H9 (cell line): ENCODE data around the gene NUCB2. TPM values are rescaled to one million over a fixed set of nuclear protein-coding genes. Genes with fewer than 3 reads are reported as not detected.
A peak's percentile ranks its signal among the peaks of the same experiment; 100 is the strongest.

Experiments used
- DNase-seq: peaks from one replicate; pipeline ENCODE4 v3.0.0-alpha.2; 2017
- H2AFZ ChIP-seq: one replicate; pipeline ENCODE4 v1.6.1; 2013; ENCODE audit warnings: mild to moderate bottlenecking, low read length, control low read depth, moderate library complexity
- H2AK5ac ChIP-seq: 2 replicates; pipeline ENCODE4 v1.6.1; 2013; ENCODE audit warnings: low read length, control low read depth, mixed read lengths; ENCODE audit not compliant: insufficient read length
- H2BK120ac ChIP-seq: one replicate; pipeline ENCODE4 v1.6.1; 2013; ENCODE audit warnings: low read depth, mild to moderate bottlenecking, low read length, control low read depth, inconsistent platforms; ENCODE audit not compliant: poor library complexity, severe bottlenecking
- H2BK12ac ChIP-seq: 2 replicates; pipeline ENCODE4 v1.6.1; 2013; ENCODE audit warnings: low read length, control low read depth, mixed read lengths, low read depth; ENCODE audit not compliant: insufficient read length
- H2BK15ac ChIP-seq: 2 replicates; pipeline ENCODE4 v1.6.1; 2013; ENCODE audit warnings: low read depth, low read length, control low read depth
- H2BK20ac ChIP-seq: one replicate; pipeline ENCODE4 v1.6.1; 2013; ENCODE audit warnings: low read depth, mild to moderate bottlenecking, low read length, control low read depth, inconsistent platforms; ENCODE audit not compliant: poor library complexity, severe bottlenecking
- H2BK5ac ChIP-seq: 2 replicates; pipeline ENCODE4 v1.6.1; 2013; ENCODE audit warnings: low read length, control low read depth, mixed read lengths; ENCODE audit not compliant: insufficient read length
- H3K14ac ChIP-seq: 2 replicates; pipeline ENCODE4 v1.6.1; 2013; ENCODE audit warnings: low read length, control low read depth; ENCODE audit not compliant: insufficient read depth
- H3K18ac ChIP-seq: 2 replicates; pipeline ENCODE4 v1.6.1; 2013; ENCODE audit warnings: low read depth, mild to moderate bottlenecking, mixed read lengths, low read length, control low read depth; ENCODE audit not compliant: insufficient read length
- H3K23ac ChIP-seq: 2 replicates; pipeline ENCODE4 v1.6.1; 2013; ENCODE audit warnings: low read length, control low read depth, mixed read lengths, low read depth; ENCODE audit not compliant: insufficient read length
- H3K23me2 ChIP-seq: 2 replicates; pipeline ENCODE4 v1.6.1; 2013; ENCODE audit warnings: low read depth, mild to moderate bottlenecking, mixed read lengths, low read length, control low read depth; ENCODE audit not compliant: insufficient read length, poor library complexity, severe bottlenecking
- H3K27ac ChIP-seq: 2 replicates; pipeline ENCODE4 v1.5.1; 2013; ENCODE audit warnings: low read length, control low read depth, mixed read lengths, low read depth; ENCODE audit not compliant: insufficient read length
- H3K27me3 ChIP-seq: 2 replicates; pipeline ENCODE4 v1.6.1; 2013; ENCODE audit warnings: low read length, control low read depth, inconsistent platforms; ENCODE audit not compliant: insufficient read depth
- H3K4ac ChIP-seq: 2 replicates; pipeline ENCODE4 v1.6.1; 2013; ENCODE audit warnings: low read depth, mild to moderate bottlenecking, control low read depth, inconsistent platforms, low read length, moderate library complexity
- H3K4me1 ChIP-seq: 2 replicates; pipeline ENCODE4 v1.6.1; 2013; ENCODE audit warnings: low read length, control low read depth, inconsistent platforms; ENCODE audit not compliant: insufficient read depth
- H3K4me2 ChIP-seq: 2 replicates; pipeline ENCODE4 v1.6.1; 2013; ENCODE audit warnings: low read length, control low read depth, mixed read lengths; ENCODE audit not compliant: insufficient read length, insufficient read depth
- H3K56ac ChIP-seq: 2 replicates; pipeline ENCODE4 v1.6.1; 2013; ENCODE audit warnings: low read depth, mild to moderate bottlenecking, mixed read lengths, low read length, control low read depth; ENCODE audit not compliant: insufficient read length
- H3K79me1 ChIP-seq: 2 replicates; pipeline ENCODE4 v1.6.1; 2013; ENCODE audit warnings: low read depth, mild to moderate bottlenecking, moderate library complexity, low read length, control low read depth, inconsistent platforms; ENCODE audit not compliant: insufficient read depth, poor library complexity, severe bottlenecking
- H3K79me2 ChIP-seq: 2 replicates; pipeline ENCODE4 v1.6.1; 2013; ENCODE audit warnings: low read length, control low read depth, inconsistent platforms; ENCODE audit not compliant: insufficient read depth
- H3K9ac ChIP-seq: 2 replicates; pipeline ENCODE4 v1.6.1; 2013; ENCODE audit warnings: low read length, control low read depth, mixed read lengths; ENCODE audit not compliant: insufficient read length; ENCODE audit errors: extremely low read depth
- H3K9me3 ChIP-seq: one replicate; pipeline ENCODE4 v1.6.1; 2013; ENCODE audit warnings: low read depth, low read length, inconsistent platforms; ENCODE audit not compliant: control insufficient read depth
- H3T11ph ChIP-seq: one replicate; pipeline ENCODE4 v1.6.1; 2013; ENCODE audit warnings: mild to moderate bottlenecking, low read length, control low read depth, inconsistent platforms
- H4K20me1 ChIP-seq: one replicate; pipeline ENCODE4 v1.6.1; 2013; ENCODE audit not compliant: control insufficient read depth, insufficient read length, insufficient read depth
- H4K5ac ChIP-seq: 2 replicates; pipeline ENCODE4 v1.6.1; 2013; ENCODE audit warnings: low read depth, mild to moderate bottlenecking, mixed read lengths, low read length, control low read depth; ENCODE audit not compliant: insufficient read length
- H4K8ac ChIP-seq: replicated peaks from 2 replicates; pipeline ENCODE4 v1.6.1; 2013; ENCODE audit warnings: low read length, control low read depth, mixed read lengths, low read depth; ENCODE audit not compliant: insufficient read length
- H4K91ac ChIP-seq: 2 replicates; pipeline ENCODE4 v1.6.1; 2013; ENCODE audit warnings: low read depth, mild to moderate bottlenecking, moderate library complexity, mixed read lengths, low read length, control low read depth; ENCODE audit not compliant: insufficient read length
- H3K27ac Mint-ChIP-seq, 3 experiments: 2 replicates in 2 of 3; 3 replicates in 1 of 3; pipeline ENCODE4 v1.8.0; 2020 to 2021; ENCODE audit warnings: mixed read lengths in 3 of 3, mild to moderate bottlenecking in 1 of 3, moderate library complexity in 1 of 3
- H3K27me3 Mint-ChIP-seq: 2 replicates; pipeline ENCODE4 v1.8.0; 2021; ENCODE audit warnings: low read depth, mild to moderate bottlenecking, moderate library complexity, mixed read lengths
- H3K36me3 Mint-ChIP-seq, 3 experiments: 2 replicates in 2 of 3; 3 replicates in 1 of 3; pipeline ENCODE4 v1.8.0; 2020 to 2021; ENCODE audit warnings: low read depth in 3 of 3, mixed read lengths in 3 of 3; ENCODE audit not compliant: insufficient read depth in 1 of 3
- H3K4me1 Mint-ChIP-seq, 2 experiments: 2 replicates each; pipeline ENCODE4 v1.8.0; 2020; ENCODE audit warnings: mixed read lengths in 2 of 2
- H3K4me3 Mint-ChIP-seq, 2 experiments: 2 replicates in 1 of 2; 3 replicates in 1 of 2; pipeline ENCODE4 v1.8.0; 2020 to 2021; ENCODE audit warnings: mild to moderate bottlenecking in 2 of 2, mixed read lengths in 2 of 2, moderate library complexity in 1 of 2
- H3K9me3 Mint-ChIP-seq, 2 experiments: 2 replicates in 1 of 2; 3 replicates in 1 of 2; pipeline ENCODE4 v1.8.0; 2020; ENCODE audit warnings: mild to moderate bottlenecking in 2 of 2, mixed read lengths in 2 of 2, moderate library complexity in 1 of 2
- WGBS: extraction: QIAGEN DNeasy Blood & Tissue Kit; methylation state at CpG from one replicate; pipeline ENCODE4 v1.1.7; 2013; ENCODE audit warnings: missing lambda C conversion rate, low lambda C conversion rate, mixed read lengths; ENCODE audit not compliant: insufficient read length; ENCODE audit errors: extremely low coverage; 5-methylcytosine and 5-hydroxymethylcytosine counted together
- total RNA-seq: library from RNA; stranded (reverse); gene quantifications from 2 replicates; pipeline ENCODE4 v1.2.1, GENCODE V29; 2021
- TF ChIP-seq, protein P1 (sequence below): fragments of 200-600 bp; sonication (generic); conservative IDR thresholded peaks from 3 replicates; pipeline ENCODE4 v1.8.0; 2021; ENCODE audit warnings: antibody characterized with exemption, mild to moderate bottlenecking

The NUCB2 gene
- total RNA-seq, 1 experiment from 2014 or later, result 29.1 TPM

DNA sequence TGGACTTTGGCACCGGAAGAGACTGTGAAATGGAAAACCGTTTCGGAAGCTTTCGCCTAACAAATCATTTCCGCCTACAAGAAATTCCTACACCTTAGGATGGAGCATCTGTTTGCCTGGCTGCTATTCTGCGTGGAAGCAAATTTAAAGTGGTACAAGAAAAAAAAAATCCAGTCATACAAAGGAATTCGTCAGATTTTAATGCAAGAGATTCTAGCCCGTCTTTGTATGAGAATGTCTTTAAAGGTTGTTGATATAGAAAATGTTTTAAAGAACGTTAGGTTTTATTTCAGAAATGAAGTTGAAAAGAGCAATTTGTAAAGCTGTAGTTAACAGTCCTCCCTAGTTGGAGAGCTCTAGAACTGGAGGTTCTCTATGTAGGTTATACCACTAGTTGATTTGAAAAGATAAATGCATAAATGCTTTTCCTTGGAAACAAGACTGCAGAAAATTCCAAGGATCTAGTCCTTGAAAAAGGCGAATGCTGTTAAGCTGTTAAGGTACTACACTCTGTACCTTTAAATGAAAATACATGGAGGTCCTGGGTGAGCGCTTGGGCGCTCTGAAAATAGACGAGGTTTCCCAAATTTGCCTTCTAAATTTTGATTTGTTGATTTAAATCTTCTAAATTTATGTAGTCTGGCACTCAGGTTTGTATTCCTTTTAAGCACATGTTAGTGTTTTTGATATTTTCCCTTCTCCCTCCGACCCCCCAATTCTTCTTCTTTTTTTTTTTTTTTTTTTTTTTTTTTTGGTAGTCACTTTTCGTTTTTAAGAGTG lies 77.5 kb downstream of the NUCB2 start:
- no peak overlapping the region for H3K18ac ChIP-seq
- DNase-seq, result no peak
- no peak overlapping the region for H3K14ac ChIP-seq
- H3K79me2 ChIP-seq, result no peaks in the 10 kb centered on the region
- no peak overlapping the region for H2AK5ac ChIP-seq
- H4K5ac ChIP-seq, result no peak overlapping the region
- 100% methylated on average over 1 of the region's 15 CpGs for WGBS
- TF ChIP-seq, protein P1, sequence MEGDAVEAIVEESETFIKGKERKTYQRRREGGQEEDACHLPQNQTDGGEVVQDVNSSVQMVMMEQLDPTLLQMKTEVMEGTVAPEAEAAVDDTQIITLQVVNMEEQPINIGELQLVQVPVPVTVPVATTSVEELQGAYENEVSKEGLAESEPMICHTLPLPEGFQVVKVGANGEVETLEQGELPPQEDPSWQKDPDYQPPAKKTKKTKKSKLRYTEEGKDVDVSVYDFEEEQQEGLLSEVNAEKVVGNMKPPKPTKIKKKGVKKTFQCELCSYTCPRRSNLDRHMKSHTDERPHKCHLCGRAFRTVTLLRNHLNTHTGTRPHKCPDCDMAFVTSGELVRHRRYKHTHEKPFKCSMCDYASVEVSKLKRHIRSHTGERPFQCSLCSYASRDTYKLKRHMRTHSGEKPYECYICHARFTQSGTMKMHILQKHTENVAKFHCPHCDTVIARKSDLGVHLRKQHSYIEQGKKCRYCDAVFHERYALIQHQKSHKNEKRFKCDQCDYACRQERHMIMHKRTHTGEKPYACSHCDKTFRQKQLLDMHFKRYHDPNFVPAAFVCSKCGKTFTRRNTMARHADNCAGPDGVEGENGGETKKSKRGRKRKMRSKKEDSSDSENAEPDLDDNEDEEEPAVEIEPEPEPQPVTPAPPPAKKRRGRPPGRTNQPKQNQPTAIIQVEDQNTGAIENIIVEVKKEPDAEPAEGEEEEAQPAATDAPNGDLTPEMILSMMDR, result no peak
- no peak overlapping the region for H3K56ac ChIP-seq
- H2BK120ac ChIP-seq, result no peak overlapping the region
- Mint-ChIP-seq H3K27ac (no peak overlapping the region), H3K36me3 (no peaks in the 10 kb centered on the region; a peak in 1 of 7 replicates), H3K4me1 (peaks cover 15 to 26% of the 10 kb centered on the region in 2 experiments), H3K9me3 (peaks cover 4 to 9% of the 10 kb centered on the region in 2 experiments; a peak in 4 of 5 replicates), H3K4me3 (peak overlapping the region; percentile 69 to 90), H3K27me3 (peaks cover 57% of the 10 kb centered on the region)
- H2BK20ac ChIP-seq, result no peak overlapping the region
- no peak overlapping the region for H2BK5ac ChIP-seq
- H3K23ac ChIP-seq, result no peak overlapping the region
- no peaks in the 10 kb centered on the region for H3K79me1 ChIP-seq
- H3T11ph ChIP-seq, result no peak overlapping the region
- peaks cover 21% of the 10 kb centered on the region for H3K27me3 ChIP-seq
- no peak overlapping the region for H4K91ac ChIP-seq
- no peak overlapping the region for H4K8ac ChIP-seq
- peaks cover 22% of the 10 kb centered on the region for H3K23me2 ChIP-seq
- no peaks in the 10 kb centered on the region for H3K9me3 ChIP-seq
- peak overlapping the region; percentile 60 for H2AFZ ChIP-seq
- H3K4ac ChIP-seq, result no peak overlapping the region
- H3K27ac ChIP-seq, result no peak overlapping the region
- H3K4me2 ChIP-seq, result peak overlapping the region; percentile 69
- H2BK15ac ChIP-seq, result no peak overlapping the region
- peak overlapping the region; percentile 55 for H3K9ac ChIP-seq
- no peaks in the 10 kb centered on the region for H3K4me1 ChIP-seq
- H4K20me1 ChIP-seq, result no peaks in the 10 kb centered on the region
- no peak overlapping the region for H2BK12ac ChIP-seq
